Stimulated activated CD8-positive, alpha-beta memory T cell treated with anti-CD3 and anti-CD28 coated beads, Interleukin-7, amount 100 ng/mL, for 48 hours (primary cell): ENCODE data around the gene ADGRV1.
"Not testable (repeated sequence)": the region's sequence is repeated elsewhere in the genome, so short reads cannot be mapped to it uniquely, and the experiment has no call there.

Experiments used
- DNase-seq, 2 donors: peaks; one replicate each; pipeline ENCODE4 v3.0.0-alpha.2; 2020; ENCODE audit warnings: low read depth in 1 of 2; ENCODE audit errors: extremely low read depth in 1 of 2

Gene ADGRV1

GRCh38 chr5:91018712-91019371 lies 460.2 kb downstream of the ADGRV1 start:
- DNase-seq: no peak

- DNase-seq: no peak
Measured at GRCh38 chr5:91020065-91020800, 461.6 kb downstream of the ADGRV1 start.

DNA sequence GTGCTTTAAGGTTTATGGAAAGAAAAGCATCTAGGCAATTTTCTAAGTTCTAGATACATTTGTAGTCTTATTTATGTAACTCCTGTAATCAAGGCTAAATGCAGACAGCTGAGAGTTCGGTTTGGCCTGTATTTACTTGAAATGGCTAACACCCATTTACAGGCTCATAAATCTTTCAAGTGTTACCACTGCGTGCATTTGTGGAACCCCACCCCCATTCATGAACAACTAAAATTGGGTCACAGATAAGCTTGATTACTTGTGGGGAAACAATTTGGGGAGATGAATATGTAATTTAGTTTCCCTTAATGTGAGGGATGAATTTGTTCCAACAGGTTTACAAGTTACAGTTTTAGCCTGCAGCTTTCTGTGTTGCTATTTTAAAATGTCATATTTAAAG lies 463.9 kb downstream of the ADGRV1 start:
- no peak for DNase-seq

DNA sequence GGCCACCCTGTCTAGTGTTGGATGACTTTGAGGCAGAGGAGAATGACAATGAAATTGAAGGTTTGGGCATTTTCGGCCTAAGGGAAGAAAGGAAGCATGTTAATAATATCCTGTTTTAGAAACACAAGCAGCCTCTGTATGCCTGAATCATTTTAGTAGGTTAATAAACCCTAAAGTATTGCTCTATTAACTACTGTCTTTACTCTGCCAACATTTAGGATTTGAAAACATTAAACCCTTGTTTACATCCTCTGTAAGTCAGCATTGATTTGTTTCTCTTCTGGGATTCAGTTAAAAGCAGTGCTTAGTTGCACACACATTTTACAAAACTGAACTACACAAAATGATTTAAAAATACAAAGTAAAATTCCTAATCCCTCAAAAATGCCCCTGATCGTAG lies 465.6 kb downstream of the ADGRV1 start:
- no peak for DNase-seq

GRCh38 chr5:91024727-91025126 lies 466.1 kb downstream of the ADGRV1 start:
- DNase-seq: no peak

- no peak for DNase-seq
Measured at GRCh38 chr5:91025449-91025848, 466.9 kb downstream of the ADGRV1 start.

- no peak for DNase-seq
Measured at GRCh38 chr5:91025956-91026355, 467.4 kb downstream of the ADGRV1 start.

DNA sequence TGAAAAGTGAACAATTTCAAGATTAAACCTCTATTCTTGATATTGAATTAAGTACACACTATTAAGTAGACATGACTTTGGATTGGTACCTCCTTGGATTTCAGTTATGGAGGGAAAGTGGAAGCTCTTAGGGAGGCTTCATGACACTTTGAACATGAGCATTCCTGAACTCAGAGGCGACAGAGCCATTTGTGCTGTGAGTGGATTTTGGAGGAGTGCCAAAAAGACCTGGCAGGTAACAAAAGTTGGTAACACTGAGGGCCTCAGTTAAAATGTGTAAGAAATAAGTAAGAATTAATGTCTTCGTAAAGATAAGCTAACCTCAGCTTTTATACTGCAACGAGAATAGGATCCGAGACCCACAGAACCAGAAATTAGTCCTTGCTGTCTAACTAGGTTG lies 467.9 kb downstream of the ADGRV1 start:
- no peak for DNase-seq

DNA sequence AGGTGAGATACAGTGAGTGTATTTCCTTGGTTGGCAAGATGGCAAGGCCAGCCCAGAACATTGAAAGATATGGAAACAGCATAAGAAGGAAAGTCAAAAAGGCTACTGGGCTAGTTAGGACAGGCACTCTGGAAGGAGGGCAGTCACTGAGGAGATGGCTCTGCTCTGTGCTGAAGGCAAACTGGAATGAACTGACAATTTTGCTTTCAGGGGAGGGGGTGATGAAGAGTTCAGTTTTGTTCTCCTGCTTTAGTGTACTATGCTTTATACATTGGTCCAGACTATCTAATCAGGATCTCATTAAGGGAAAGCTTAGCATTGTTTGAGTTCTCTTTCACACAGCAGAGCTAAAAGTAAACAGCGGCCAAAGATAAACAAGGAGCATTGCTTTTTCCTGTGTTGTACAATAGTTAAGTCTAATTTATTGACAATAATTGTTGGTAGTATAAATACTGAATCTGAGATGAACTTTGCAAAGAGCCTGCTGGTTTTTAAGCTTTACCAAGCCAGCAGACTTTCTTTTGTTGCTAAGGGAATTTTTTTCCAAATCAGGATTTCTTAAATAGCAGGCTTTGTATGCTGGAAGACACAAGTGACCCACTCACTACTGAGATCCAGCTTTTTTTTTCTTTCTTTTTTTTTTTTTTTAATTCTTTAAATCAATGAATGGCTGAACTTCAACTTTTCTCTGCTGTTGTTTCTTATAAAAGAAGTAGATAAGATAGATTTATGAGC lies 469.0 kb downstream of the ADGRV1 start:
- DNase-seq: no peak

GRCh38 chr5:91028499-91028956 lies 469.9 kb downstream of the ADGRV1 start:
- no peak for DNase-seq

GRCh38 chr5:91030521-91031401 lies 472.2 kb downstream of the ADGRV1 start:
- no peak for DNase-seq

GRCh38 chr5:91031402-91031752 lies 472.8 kb downstream of the ADGRV1 start:
- no peak for DNase-seq

DNA sequence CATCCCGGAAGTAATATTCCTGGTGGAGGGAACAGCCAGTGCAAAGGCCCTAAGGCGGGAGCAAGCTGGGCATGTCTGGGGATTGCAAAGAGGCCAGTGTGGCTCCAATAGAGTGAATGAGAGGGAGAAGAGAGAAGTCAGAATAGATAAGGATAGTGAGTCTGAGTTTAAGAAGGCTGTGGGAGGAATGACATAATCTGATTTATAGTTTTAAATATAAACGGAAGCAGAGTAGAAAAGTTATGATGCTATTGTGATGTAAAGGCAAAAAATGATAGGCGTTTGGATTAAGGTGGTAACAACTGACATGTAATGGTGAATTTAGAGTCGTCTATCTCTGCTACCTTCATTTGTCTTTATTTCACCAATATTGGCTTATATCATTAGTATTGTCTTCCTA lies 473.5 kb downstream of the ADGRV1 start:
- DNase-seq: no peak

- no peak for DNase-seq
Measured at GRCh38 chr5:91033370-91033769, 474.8 kb downstream of the ADGRV1 start.

DNA sequence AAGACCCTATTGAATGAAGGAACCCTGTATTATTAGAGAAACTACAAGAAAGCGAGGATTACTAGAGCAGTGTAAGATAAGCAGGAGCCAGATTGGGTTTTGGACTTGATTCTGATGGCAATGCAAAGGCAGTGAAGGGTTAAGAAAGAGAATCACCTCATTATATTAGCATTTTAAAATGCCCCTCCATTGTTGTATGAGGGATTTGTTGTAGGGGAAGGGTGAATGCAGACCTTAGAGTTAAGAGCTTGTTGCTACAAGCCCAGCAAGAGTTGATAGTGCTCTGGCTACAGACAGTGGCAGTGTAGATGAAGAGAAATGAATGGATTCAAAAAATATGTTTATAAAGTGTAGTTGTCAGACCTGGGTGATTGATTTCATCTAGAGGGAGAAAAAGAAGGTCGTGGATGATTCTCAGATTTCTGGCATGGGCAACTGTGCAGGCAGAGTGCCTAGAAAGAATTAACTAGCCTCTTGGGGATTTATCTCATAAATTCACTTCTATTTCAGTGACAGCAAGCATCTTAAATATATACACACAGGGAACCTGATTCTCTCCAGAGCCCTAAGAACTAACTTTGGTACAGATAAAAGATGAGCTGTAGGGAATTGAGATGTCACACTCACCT lies 479.7 kb downstream of the ADGRV1 start:
- DNase-seq: no peak

- DNase-seq: not testable (repeated sequence)
Measured at GRCh38 chr5:91041132-91041531, 482.5 kb downstream of the ADGRV1 start.

DNA sequence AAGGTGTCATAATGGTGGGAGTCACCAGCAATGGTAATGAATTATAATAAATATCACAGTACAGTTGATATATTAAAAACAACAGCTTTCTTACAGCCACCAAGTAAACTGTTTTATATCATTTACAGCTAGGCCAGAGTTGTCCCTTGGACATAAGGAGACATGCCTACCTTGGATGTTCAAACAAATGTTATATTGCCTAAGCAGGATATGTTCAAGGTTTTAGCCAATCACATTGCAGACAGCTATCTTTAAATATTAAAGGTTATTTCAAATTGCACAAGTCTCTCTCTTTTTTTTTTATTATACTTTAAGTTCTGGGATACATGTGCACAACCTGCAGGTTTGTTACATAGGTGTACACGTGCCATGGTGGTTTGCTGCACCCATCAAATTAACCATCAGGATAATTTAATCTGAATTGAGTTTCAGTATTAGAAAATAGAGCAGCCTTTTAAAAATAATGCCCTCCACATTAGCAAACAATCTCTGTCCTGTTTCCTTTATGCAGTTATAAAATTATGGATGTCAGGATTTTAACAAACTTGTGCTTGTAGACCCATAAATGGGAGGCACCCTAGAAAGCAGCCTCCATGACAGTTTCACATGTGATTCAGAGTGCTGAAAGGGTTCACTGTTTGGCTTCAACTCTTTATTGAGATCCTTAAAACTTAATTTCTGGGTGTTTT lies 483.8 kb downstream of the ADGRV1 start:
- DNase-seq: no peak

- DNase-seq: no peak
Measured at GRCh38 chr5:91042936-91043255, 484.3 kb downstream of the ADGRV1 start.

- DNase-seq: no peak
Measured at GRCh38 chr5:91048073-91048472, 489.5 kb downstream of the ADGRV1 start.

GRCh38 chr5:91049112-91049511 lies 490.5 kb downstream of the ADGRV1 start:
- DNase-seq: no peak
